ENCODE results near the gene MAP4K4.

The MAP4K4 gene

GRCh38 chr2:101801496-101801895 lies 104.0 kb downstream of the MAP4K4 start:
- Histone ChIP-seq H2BK15ac (ENCODE audit: low read length) (no peak overlapping the region), H3K9ac (ENCODE audit: low read depth, low read length, poor library complexity) (no peak overlapping the region), H3K36me3 (replicated peaks in 1 of 2; ENCODE audit: control insufficient read depth in 2 of 2, insufficient read depth in 2 of 2, low read length in 2 of 2) (peaks cover 0 to 3% of the 10 kb centered on the region in 2 donors), H3K23ac (ENCODE audit: low read depth, low read length, poor library complexity) (no peak overlapping the region), H4K91ac (ENCODE audit: low read depth, low read length, poor library complexity) (no peak overlapping the region), H3K27ac (replicated peaks; ENCODE audit: low read length) (no peak overlapping the region), H3K4me2 (ENCODE audit: insufficient read depth, low read length, poor library complexity, severe bottlenecking) (no peak overlapping the region), H3K4me1 (ENCODE audit: control insufficient read depth in 2 of 2, insufficient read depth in 1 of 2, low read depth in 1 of 2, low read length in 2 of 2) (peaks cover 27 to 36% of the 10 kb centered on the region in 2 donors), H3K18ac (ENCODE audit: low read length) (no peak overlapping the region), H3K4ac (ENCODE audit: low read length) (no peak overlapping the region), H3K9me3 (replicated peaks in 1 of 2; ENCODE audit: control insufficient read depth in 2 of 2, insufficient read depth in 1 of 2, low read depth in 1 of 2, low read length in 2 of 2) (no peaks in the 10 kb centered on the region), H2BK120ac (ENCODE audit: low read depth, low read length) (no peak overlapping the region), H3K14ac (ENCODE audit: low read length) (no peak overlapping the region), H2AK5ac (ENCODE audit: low read depth, low read length) (no peak overlapping the region), H3K79me1 (ENCODE audit: low read depth, low read length) (peaks cover 1% of the 10 kb centered on the region), H2AFZ (ENCODE audit: low read length) (no peak overlapping the region), H3K27me3 (ENCODE audit: control insufficient read depth in 3 of 3, insufficient read depth in 3 of 3, low read depth in 1 of 3, low read length in 3 of 3) (no peaks in the 10 kb centered on the region), H2BK12ac (ENCODE audit: low read length) (no peak overlapping the region), H2BK5ac (ENCODE audit: low read length) (no peak overlapping the region), H3K4me3 (ENCODE audit: low read length in 2 of 2) (no peak overlapping the region), H4K8ac (ENCODE audit: low read depth, low read length) (no peak overlapping the region)
- no peak for DNase-seq (ENCODE audit: low spot score)
- WGBS, 2 donors (ENCODE audit: extremely low coverage in 2 of 2, insufficient read length in 2 of 2, insufficient replicate concordance in 1 of 2): no CpG with 5 or more reads among the region's 3 CpGs

DNA sequence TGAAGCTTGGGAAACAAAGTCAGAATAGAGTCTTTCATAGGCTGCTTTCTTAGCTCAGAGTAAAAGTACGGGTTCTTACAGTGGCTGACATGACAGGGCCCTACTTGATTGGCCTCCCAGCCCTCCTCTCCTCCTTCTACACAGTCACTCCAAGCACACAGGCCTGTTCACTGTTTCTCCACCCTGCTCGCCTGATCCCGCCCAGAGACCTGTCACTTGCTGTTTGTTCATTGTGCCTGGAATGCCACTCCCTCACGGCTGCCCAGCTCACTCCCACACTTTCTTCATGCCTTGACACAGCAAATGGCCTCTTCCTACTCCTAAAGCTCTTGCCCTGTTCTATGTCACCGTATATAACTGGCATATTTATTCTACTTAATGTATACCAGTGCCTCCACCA lies 104.8 kb downstream of the MAP4K4 start:
- WGBS, 2 donors (ENCODE audit: extremely low coverage in 2 of 2, insufficient read length in 2 of 2, insufficient replicate concordance in 1 of 2): no CpG with 5 or more reads among the region's 5 CpGs
- H3K23ac ChIP-seq (ENCODE audit: low read depth, low read length, poor library complexity): no peak overlapping the region
- H3K18ac ChIP-seq (ENCODE audit: low read length): no peak overlapping the region
- H2AK5ac ChIP-seq (ENCODE audit: low read depth, low read length): no peak overlapping the region
- no peak overlapping the region for H2BK5ac ChIP-seq (ENCODE audit: low read length)
- no peak overlapping the region for H2AFZ ChIP-seq (ENCODE audit: low read length)
- H3K4ac ChIP-seq (ENCODE audit: low read length): no peak overlapping the region
- DNase-seq (ENCODE audit: low spot score): no peak
- no peak overlapping the region for H2BK12ac ChIP-seq (ENCODE audit: low read length)
- H3K14ac ChIP-seq (ENCODE audit: low read length): no peak overlapping the region
- H2BK120ac ChIP-seq (ENCODE audit: low read depth, low read length): no peak overlapping the region
- no peak overlapping the region for H4K91ac ChIP-seq (ENCODE audit: low read depth, low read length, poor library complexity)
- H2BK15ac ChIP-seq (ENCODE audit: low read length): no peak overlapping the region
- no peak overlapping the region for H3K4me2 ChIP-seq (ENCODE audit: insufficient read depth, low read length, poor library complexity, severe bottlenecking)
- H3K27ac ChIP-seq (replicated peaks; ENCODE audit: low read length): no peak overlapping the region
- H4K8ac ChIP-seq (ENCODE audit: low read depth, low read length): no peak overlapping the region
- peaks cover 21 to 34% of the 10 kb centered on the region in 2 donors for H3K4me1 ChIP-seq (ENCODE audit: control insufficient read depth in 2 of 2, insufficient read depth in 1 of 2, low read depth in 1 of 2, low read length in 2 of 2)
- H3K9ac ChIP-seq (ENCODE audit: low read depth, low read length, poor library complexity): no peak overlapping the region
- H3K9me3 ChIP-seq (replicated peaks in 1 of 2; ENCODE audit: control insufficient read depth in 2 of 2, insufficient read depth in 1 of 2, low read depth in 1 of 2, low read length in 2 of 2): no peaks in the 10 kb centered on the region
- H3K27me3 ChIP-seq (ENCODE audit: control insufficient read depth in 3 of 3, insufficient read depth in 3 of 3, low read depth in 1 of 3, low read length in 3 of 3): no peaks in the 10 kb centered on the region
- peaks cover 0 to 3% of the 10 kb centered on the region in 2 donors for H3K36me3 ChIP-seq (replicated peaks in 1 of 2; ENCODE audit: control insufficient read depth in 2 of 2, insufficient read depth in 2 of 2, low read length in 2 of 2)
- H3K4me3 ChIP-seq (ENCODE audit: low read length in 2 of 2): no peak overlapping the region
- no peaks in the 10 kb centered on the region for H3K79me1 ChIP-seq (ENCODE audit: low read depth, low read length)

GRCh38 chr2:101803128-101803527 lies 105.6 kb downstream of the MAP4K4 start:
- no peak for DNase-seq (ENCODE audit: low spot score)
- Histone ChIP-seq H3K79me1 (ENCODE audit: low read depth, low read length) (no peaks in the 10 kb centered on the region), H3K36me3 (replicated peaks in 1 of 2; ENCODE audit: control insufficient read depth in 2 of 2, insufficient read depth in 2 of 2, low read length in 2 of 2) (peaks cover 0 to 3% of the 10 kb centered on the region in 2 donors), H3K4me2 (ENCODE audit: insufficient read depth, low read length, poor library complexity, severe bottlenecking) (no peak overlapping the region), H2BK5ac (ENCODE audit: low read length) (no peak overlapping the region), H3K18ac (ENCODE audit: low read length) (no peak overlapping the region), H3K9ac (ENCODE audit: low read depth, low read length, poor library complexity) (no peak overlapping the region), H3K27ac (replicated peaks; ENCODE audit: low read length) (no peak overlapping the region), H2AFZ (ENCODE audit: low read length) (no peak overlapping the region), H4K8ac (ENCODE audit: low read depth, low read length) (no peak overlapping the region), H3K4me3 (ENCODE audit: low read length in 2 of 2) (no peak overlapping the region), H3K4me1 (ENCODE audit: control insufficient read depth in 2 of 2, insufficient read depth in 1 of 2, low read depth in 1 of 2, low read length in 2 of 2) (peaks cover 28 to 37% of the 10 kb centered on the region in 2 donors), H3K4ac (ENCODE audit: low read length) (no peak overlapping the region), H3K9me3 (replicated peaks in 1 of 2; ENCODE audit: control insufficient read depth in 2 of 2, insufficient read depth in 1 of 2, low read depth in 1 of 2, low read length in 2 of 2) (no peaks in the 10 kb centered on the region), H3K23ac (ENCODE audit: low read depth, low read length, poor library complexity) (no peak overlapping the region), H3K27me3 (ENCODE audit: control insufficient read depth in 3 of 3, insufficient read depth in 3 of 3, low read depth in 1 of 3, low read length in 3 of 3) (no peaks in the 10 kb centered on the region), H2BK12ac (ENCODE audit: low read length) (no peak overlapping the region), H4K91ac (ENCODE audit: low read depth, low read length, poor library complexity) (no peak overlapping the region), H2BK120ac (ENCODE audit: low read depth, low read length) (no peak overlapping the region), H3K14ac (ENCODE audit: low read length) (no peak overlapping the region), H2AK5ac (ENCODE audit: low read depth, low read length) (no peak overlapping the region), H2BK15ac (ENCODE audit: low read length) (no peak overlapping the region)
- no CpG with 5 or more reads among the region's 1 CpG for WGBS, 2 donors (ENCODE audit: extremely low coverage in 2 of 2, insufficient read length in 2 of 2, insufficient replicate concordance in 1 of 2)

DNA sequence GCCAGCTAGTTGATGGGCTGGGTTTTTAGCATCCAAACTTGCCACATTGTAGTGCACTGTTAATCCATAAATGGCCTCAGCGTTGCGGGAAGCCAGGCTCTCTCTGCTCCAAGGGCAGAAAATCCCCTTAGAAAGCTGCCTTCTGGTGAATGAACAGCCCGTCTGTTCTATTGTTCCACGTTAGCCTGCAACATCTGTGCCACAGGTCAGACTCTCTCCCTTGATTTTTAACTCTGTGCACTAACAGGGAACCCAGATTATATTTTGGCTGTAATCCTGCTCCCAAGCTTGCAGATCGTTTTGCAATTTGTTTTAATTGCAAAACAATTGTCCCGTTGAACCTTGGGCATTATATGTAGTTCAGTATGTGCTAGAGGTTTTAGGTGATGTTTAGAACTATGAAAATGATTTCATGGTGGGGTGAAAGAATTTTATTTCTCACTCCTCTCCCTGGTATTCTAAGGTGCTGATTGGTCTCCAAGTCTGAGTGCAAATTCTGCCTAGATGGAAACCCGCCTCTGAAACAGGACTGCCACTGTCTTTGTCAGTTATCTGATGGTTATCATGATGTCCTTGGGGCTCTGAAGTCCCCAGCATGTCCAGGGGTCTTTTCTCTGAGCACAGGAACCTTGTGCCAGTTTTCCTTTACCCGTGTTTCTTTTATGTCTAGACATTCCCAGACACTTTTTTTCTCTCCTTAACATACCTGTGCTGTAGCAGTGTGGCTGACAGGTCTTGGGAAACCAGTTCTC lies 106.6 kb downstream of the MAP4K4 start:
- Histone ChIP-seq H3K27ac (replicated peaks; ENCODE audit: low read length) (no peak overlapping the region), H2BK5ac (ENCODE audit: low read length) (no peak overlapping the region), H2AFZ (ENCODE audit: low read length) (no peak overlapping the region), H3K18ac (ENCODE audit: low read length) (no peak overlapping the region), H2BK15ac (ENCODE audit: low read length) (no peak overlapping the region), H3K14ac (ENCODE audit: low read length) (no peak overlapping the region), H2AK5ac (ENCODE audit: low read depth, low read length) (no peak overlapping the region), H3K79me1 (ENCODE audit: low read depth, low read length) (no peaks in the 10 kb centered on the region), H3K4ac (ENCODE audit: low read length) (no peak overlapping the region), H2BK120ac (ENCODE audit: low read depth, low read length) (no peak overlapping the region), H3K4me2 (ENCODE audit: insufficient read depth, low read length, poor library complexity, severe bottlenecking) (no peak overlapping the region), H4K8ac (ENCODE audit: low read depth, low read length) (no peak overlapping the region), H3K23ac (ENCODE audit: low read depth, low read length, poor library complexity) (no peak overlapping the region), H4K91ac (ENCODE audit: low read depth, low read length, poor library complexity) (no peak overlapping the region), H3K4me1 (ENCODE audit: control insufficient read depth in 2 of 2, insufficient read depth in 1 of 2, low read depth in 1 of 2, low read length in 2 of 2) (peaks cover 29 to 38% of the 10 kb centered on the region in 2 donors), H2BK12ac (ENCODE audit: low read length) (no peak overlapping the region), H3K9me3 (replicated peaks in 1 of 2; ENCODE audit: control insufficient read depth in 2 of 2, insufficient read depth in 1 of 2, low read depth in 1 of 2, low read length in 2 of 2) (no peaks in the 10 kb centered on the region), H3K9ac (ENCODE audit: low read depth, low read length, poor library complexity) (no peak overlapping the region), H3K27me3 (ENCODE audit: control insufficient read depth in 3 of 3, insufficient read depth in 3 of 3, low read depth in 1 of 3, low read length in 3 of 3) (no peaks in the 10 kb centered on the region), H3K36me3 (replicated peaks in 1 of 2; ENCODE audit: control insufficient read depth in 2 of 2, insufficient read depth in 2 of 2, low read length in 2 of 2) (peaks cover 0 to 3% of the 10 kb centered on the region in 2 donors), H3K4me3 (ENCODE audit: low read length in 2 of 2) (no peak overlapping the region)
- peak; percentile 66 for DNase-seq (ENCODE audit: low spot score)
- WGBS, 2 donors (ENCODE audit: extremely low coverage in 2 of 2, insufficient read length in 2 of 2, insufficient replicate concordance in 1 of 2): no CpG with 5 or more reads among the region's 8 CpGs
